Erythroblast (primary cell): ENCODE data around the gene MAP7.

ENCODE experiments used
- GATA1 ChIP-seq: IDR thresholded peaks from 2 replicates; pipeline ENCODE4 v1.6.1; 2011; ENCODE audit warnings: low read depth, mild to moderate bottlenecking, control low read depth, low read length, moderate library complexity
- POLR2A ChIP-seq: IDR thresholded peaks from 2 replicates; pipeline ENCODE4 v1.6.1; 2011; ENCODE audit warnings: mild to moderate bottlenecking, low read length

DNA sequence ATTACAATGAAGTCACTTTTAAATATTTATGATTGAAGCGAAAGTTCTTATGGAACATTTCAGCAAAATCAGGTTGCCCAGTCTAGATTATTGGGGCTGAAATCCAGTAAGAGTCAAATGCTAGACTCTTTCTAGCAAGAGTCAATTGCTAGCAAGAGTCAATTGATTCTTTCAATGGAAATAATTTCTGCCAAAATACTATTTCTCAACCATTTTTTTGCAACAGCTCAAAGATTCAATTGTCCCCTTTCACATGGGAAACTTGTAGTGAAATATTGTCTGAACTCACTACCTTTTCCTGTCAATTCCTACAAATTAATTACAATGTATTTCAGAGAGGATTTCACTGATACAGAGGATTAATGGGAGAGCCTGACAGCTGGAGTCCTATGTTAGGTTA is 78.3 kb downstream of the MAP7 start:
- TF ChIP-seq POLR2A (no peak), GATA1 (no peak)
